ENCODE results near the gene POTEF.
"Not testable (repeated sequence)": the region's sequence is repeated elsewhere in the genome, so short reads cannot be mapped to it uniquely, and the experiment has no call there.

DNA sequence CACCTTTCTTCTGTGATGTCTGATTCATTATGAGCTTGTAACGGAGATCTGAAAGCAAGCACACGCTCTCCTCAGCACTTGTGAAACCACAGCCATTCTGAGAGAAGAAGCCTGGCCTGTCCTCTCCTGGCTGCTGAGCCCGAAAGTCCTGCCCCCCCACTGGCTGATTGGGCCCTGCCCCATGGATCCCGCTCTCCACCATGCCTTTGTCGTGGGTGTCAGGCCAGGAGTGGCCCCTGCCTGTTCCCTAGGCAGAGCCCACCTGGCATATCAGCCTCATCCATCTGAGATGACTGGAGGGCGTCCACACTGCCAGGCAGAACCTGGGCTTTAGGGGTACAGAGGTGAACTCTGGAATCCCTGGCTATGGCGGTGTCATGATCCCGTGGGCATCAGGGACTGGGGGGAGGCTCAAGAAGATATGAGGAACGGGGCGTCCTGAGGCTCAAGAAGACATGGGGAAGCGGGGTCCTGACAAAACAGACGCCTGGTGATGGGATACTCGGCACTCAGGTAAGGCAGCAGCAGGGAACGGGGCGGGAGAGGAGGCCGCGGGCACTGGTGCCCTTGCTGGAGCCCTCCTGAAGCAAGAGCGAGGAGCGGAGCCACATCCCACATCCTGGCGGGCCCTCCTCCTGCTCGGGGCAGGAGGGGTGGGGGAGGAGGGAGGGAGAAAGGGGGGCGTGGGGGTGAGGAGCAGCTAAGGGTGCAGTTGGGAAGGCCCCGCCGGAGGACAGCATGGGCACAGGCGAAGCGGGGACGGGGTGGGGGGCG lies 14.4 kb upstream of the POTEF start:
- not testable (repeated sequence) for TF ChIP-seq POLR2A, POLR2AphosphoS5, POU2F2, TAF1 (IDR thresholded peaks at IDR 0.05; ENCODE audit: low read depth, low read length)

Measured in GM12891 (cell line).